H1 (cell line): ENCODE measurements around the gene LGALS9.

ENCODE experiments used
- EZH2 ChIP-seq: fragments of 200-600 bp; sonication (generic); IDR thresholded peaks from 2 replicates; pipeline ENCODE4 v1.7.1; 2012; ENCODE audit warnings: low read depth, mild to moderate bottlenecking, moderate library complexity, low read length, inconsistent platforms; ENCODE audit not compliant: severe bottlenecking
- RNF2 ChIP-seq: fragments of 200-900, 300-1000 bp; sonication (generic); IDR thresholded peaks from 2 replicates; pipeline ENCODE4 v1.7.1; 2016; ENCODE audit warnings: borderline replicate concordance, low read depth, mild to moderate bottlenecking, antibody characterized with exemption, low read length; ENCODE audit not compliant: poor library complexity, severe bottlenecking; ENCODE audit errors: missing control alignments
- TF ChIP-seq, protein P1 (sequence below), 3 experiments: IDR thresholded peaks; 1 replicate in 2 of 3; 2 replicates in 1 of 3; pipeline versions ENCODE4 v1.5.1 to v1.6.1; 2011; ENCODE audit warnings: low read length in 3 of 3, mild to moderate bottlenecking in 3 of 3, inconsistent platforms in 2 of 3, low read depth in 1 of 3, moderate library complexity in 1 of 3; ENCODE audit not compliant: insufficient read depth in 1 of 3; ENCODE audit errors: control extremely low read depth in 1 of 3
- TF ChIP-seq, protein P2 (sequence below): IDR thresholded peaks from 2 replicates; pipeline ENCODE4 v1.6.1; 2011; ENCODE audit warnings: low read length, improper control_type of control experiment

DNA sequence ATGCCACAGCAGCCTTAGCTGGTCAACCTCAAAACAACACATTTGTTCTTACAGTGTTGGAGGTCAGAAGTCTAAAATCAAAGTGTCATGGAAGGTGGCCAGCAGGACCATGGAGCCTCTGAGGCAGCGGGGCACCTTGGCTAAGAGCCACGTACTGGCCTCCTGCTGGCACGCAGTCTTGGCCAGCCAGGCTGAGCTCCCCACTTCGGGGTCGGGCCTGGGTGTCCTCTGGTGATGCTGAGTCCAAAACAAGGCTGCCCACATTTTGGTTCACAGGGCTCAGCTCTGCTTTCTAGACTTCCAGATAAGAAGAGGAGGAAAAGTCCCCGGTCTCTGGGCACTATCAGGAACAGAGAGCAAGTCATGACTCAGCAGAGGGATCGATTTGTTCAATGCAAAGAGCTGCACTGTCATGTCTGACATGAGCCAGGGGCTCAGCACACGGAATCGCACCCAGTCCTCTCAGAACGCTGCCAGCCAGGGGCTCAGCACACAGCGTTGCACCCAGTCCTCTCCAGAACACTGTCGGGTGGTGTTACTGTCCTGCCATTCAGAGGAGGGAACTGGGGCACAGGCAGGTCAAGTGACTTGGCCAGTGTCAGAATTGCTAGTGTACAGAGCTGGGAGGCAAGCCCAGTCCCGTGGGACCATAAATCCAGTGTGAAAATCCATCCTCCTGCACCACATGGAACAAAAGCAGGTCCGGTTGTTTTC lies 2.5 kb downstream of the LGALS9 start:
- TF ChIP-seq, protein P1, sequence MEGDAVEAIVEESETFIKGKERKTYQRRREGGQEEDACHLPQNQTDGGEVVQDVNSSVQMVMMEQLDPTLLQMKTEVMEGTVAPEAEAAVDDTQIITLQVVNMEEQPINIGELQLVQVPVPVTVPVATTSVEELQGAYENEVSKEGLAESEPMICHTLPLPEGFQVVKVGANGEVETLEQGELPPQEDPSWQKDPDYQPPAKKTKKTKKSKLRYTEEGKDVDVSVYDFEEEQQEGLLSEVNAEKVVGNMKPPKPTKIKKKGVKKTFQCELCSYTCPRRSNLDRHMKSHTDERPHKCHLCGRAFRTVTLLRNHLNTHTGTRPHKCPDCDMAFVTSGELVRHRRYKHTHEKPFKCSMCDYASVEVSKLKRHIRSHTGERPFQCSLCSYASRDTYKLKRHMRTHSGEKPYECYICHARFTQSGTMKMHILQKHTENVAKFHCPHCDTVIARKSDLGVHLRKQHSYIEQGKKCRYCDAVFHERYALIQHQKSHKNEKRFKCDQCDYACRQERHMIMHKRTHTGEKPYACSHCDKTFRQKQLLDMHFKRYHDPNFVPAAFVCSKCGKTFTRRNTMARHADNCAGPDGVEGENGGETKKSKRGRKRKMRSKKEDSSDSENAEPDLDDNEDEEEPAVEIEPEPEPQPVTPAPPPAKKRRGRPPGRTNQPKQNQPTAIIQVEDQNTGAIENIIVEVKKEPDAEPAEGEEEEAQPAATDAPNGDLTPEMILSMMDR (IDR thresholded peaks at IDR 0.05; ENCODE audit: control extremely low read depth in 1 of 3, insufficient read depth in 1 of 3, low read depth in 1 of 3, low read length in 3 of 3), result no peak
- no peak for TF ChIP-seq RNF2
- TF ChIP-seq, protein P2, sequence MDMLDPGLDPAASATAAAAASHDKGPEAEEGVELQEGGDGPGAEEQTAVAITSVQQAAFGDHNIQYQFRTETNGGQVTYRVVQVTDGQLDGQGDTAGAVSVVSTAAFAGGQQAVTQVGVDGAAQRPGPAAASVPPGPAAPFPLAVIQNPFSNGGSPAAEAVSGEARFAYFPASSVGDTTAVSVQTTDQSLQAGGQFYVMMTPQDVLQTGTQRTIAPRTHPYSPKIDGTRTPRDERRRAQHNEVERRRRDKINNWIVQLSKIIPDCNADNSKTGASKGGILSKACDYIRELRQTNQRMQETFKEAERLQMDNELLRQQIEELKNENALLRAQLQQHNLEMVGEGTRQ, result no peak
- TF ChIP-seq EZH2, result no peak
